Uterus (tissue), 2 donors: Measurements from ENCODE around the gene ODR4.
"Not testable (repeated sequence)": the region's sequence is repeated elsewhere in the genome, so short reads cannot be mapped to it uniquely, and the experiment has no call there.

Experiments used
- POLR2A ChIP-seq, 2 donors: fragments of 450-650 bp; IDR thresholded peaks; one replicate each; pipeline ENCODE4 v1.6.1; 2016; ENCODE audit warnings: antibody characterized with exemption in 2 of 2, mild to moderate bottlenecking in 1 of 2, moderate library complexity in 1 of 2
- TF ChIP-seq, protein P1 (sequence below), 4 experiments: fragments of 200-600 bp in 2 of 4; fragments of 450-650 bp in 2 of 4; sonication (generic) in 2 of 4; IDR thresholded peaks; one replicate each; pipeline ENCODE4 v1.5.1; 2016 to 2019; ENCODE audit warnings: antibody characterized with exemption in 4 of 4, mild to moderate bottlenecking in 2 of 4, moderate library complexity in 1 of 4

DNA sequence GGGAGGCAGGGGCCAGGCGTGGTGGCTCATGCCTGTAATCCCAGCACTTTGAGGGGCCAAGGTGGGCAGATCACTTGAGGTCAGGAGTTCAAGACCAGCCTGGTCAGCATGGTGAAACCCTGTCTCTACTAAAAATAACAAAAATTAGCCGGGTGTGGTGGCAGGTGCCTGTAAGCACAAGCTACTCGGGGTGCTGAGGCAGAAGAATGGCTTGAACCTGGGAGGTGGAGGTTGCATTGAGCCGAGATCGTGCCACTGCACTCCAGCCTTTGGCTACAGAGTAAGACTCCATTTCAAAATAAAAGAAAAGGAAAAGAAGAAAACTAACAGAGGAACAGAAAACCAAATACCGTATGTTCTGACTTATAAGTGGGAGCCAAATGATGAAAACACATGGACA is 17.1 kb downstream of the ODR4 start:
- TF ChIP-seq, protein P1, sequence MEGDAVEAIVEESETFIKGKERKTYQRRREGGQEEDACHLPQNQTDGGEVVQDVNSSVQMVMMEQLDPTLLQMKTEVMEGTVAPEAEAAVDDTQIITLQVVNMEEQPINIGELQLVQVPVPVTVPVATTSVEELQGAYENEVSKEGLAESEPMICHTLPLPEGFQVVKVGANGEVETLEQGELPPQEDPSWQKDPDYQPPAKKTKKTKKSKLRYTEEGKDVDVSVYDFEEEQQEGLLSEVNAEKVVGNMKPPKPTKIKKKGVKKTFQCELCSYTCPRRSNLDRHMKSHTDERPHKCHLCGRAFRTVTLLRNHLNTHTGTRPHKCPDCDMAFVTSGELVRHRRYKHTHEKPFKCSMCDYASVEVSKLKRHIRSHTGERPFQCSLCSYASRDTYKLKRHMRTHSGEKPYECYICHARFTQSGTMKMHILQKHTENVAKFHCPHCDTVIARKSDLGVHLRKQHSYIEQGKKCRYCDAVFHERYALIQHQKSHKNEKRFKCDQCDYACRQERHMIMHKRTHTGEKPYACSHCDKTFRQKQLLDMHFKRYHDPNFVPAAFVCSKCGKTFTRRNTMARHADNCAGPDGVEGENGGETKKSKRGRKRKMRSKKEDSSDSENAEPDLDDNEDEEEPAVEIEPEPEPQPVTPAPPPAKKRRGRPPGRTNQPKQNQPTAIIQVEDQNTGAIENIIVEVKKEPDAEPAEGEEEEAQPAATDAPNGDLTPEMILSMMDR (IDR thresholded peaks at IDR 0.05), result not testable (repeated sequence)
- TF ChIP-seq POLR2A (IDR thresholded peaks at IDR 0.05), result not testable (repeated sequence)
